Keratinocyte (primary cell): Measurements from ENCODE around the gene KHDRBS1. TPM values are rescaled to one million over a fixed set of nuclear protein-coding genes. Genes with fewer than 3 reads are reported as not detected.

Experiments used
- DNase-seq: peaks from one replicate; pipeline ENCODE4 v3.0.0-alpha.2; 2011; ENCODE audit warnings: low read depth, missing footprints, low spot score
- FAIRE-seq: peaks from 2 replicates; lab custom pipeline; 2011; peaks lifted over from hg19 to GRCh38; lab: Jason Lieb, UNC
- H2AFZ ChIP-seq: 2 replicates; pipeline ENCODE4 v1.6.0; 2012; ENCODE audit warnings: low read length, control low read depth, inconsistent platforms; ENCODE audit not compliant: control insufficient read depth
- H3K27ac ChIP-seq: 2 replicates; pipeline ENCODE4 v1.5.1; 2011; ENCODE audit warnings: low read length; ENCODE audit not compliant: control insufficient read depth, insufficient read depth
- H3K27me3 ChIP-seq: 3 replicates; pipeline ENCODE4 v1.6.0; 2011; ENCODE audit warnings: low read length; ENCODE audit not compliant: control insufficient read depth, insufficient read depth; ENCODE audit errors: extremely low read depth
- H3K36me3 ChIP-seq, 2 experiments: 2 replicates in 1 of 2; 3 replicates in 1 of 2; pipeline ENCODE4 v1.5.1; 2011; ENCODE audit warnings: low read length in 2 of 2, mild to moderate bottlenecking in 1 of 2; ENCODE audit not compliant: control insufficient read depth in 2 of 2, insufficient read depth in 2 of 2; ENCODE audit errors: extremely low read depth in 1 of 2
- H3K4me1 ChIP-seq: 3 replicates; pipeline ENCODE4 v1.5.1; 2011; ENCODE audit warnings: low read length; ENCODE audit not compliant: control insufficient read depth, insufficient read depth; ENCODE audit errors: extremely low read depth
- H3K4me2 ChIP-seq: 3 replicates; pipeline ENCODE4 v1.6.0; 2011; ENCODE audit warnings: low read depth, low read length; ENCODE audit not compliant: control insufficient read depth, insufficient read depth; ENCODE audit errors: extremely low read depth
- H3K4me3 ChIP-seq, 3 experiments: fragments of 200-600 bp in 1 of 3; sonication (generic) in 1 of 3; 2 replicates in 2 of 3; 3 replicates in 1 of 3; pipeline ENCODE4 v1.5.1; 2011 to 2016; ENCODE audit warnings: low read length in 3 of 3, mild to moderate bottlenecking in 3 of 3, control low read depth in 2 of 3, inconsistent platforms in 1 of 3, low read depth in 1 of 3, mixed read lengths in 1 of 3, mixed run types in 1 of 3, moderate library complexity in 1 of 3; ENCODE audit not compliant: control insufficient read depth in 2 of 3, insufficient read depth in 2 of 3; ENCODE audit errors: extremely low read depth in 1 of 3
- H3K79me2 ChIP-seq: 2 replicates; pipeline ENCODE4 v1.6.0; 2012; ENCODE audit warnings: low read length; ENCODE audit not compliant: control insufficient read depth, insufficient read depth
- H3K9ac ChIP-seq: 3 replicates; pipeline ENCODE4 v1.6.0; 2011; ENCODE audit warnings: low read length; ENCODE audit not compliant: control insufficient read depth, insufficient read depth; ENCODE audit errors: extremely low read depth
- H3K9me1 ChIP-seq: 3 replicates; pipeline ENCODE4 v1.6.0; 2011; ENCODE audit warnings: low read length; ENCODE audit not compliant: control insufficient read depth, insufficient read depth; ENCODE audit errors: extremely low read depth
- H3K9me3 ChIP-seq: 2 replicates; pipeline ENCODE4 v1.5.1; 2012; ENCODE audit warnings: low read depth, low read length; ENCODE audit not compliant: control insufficient read depth
- H4K20me1 ChIP-seq: 3 replicates; pipeline ENCODE4 v1.6.0; 2011; ENCODE audit warnings: low read length; ENCODE audit not compliant: control insufficient read depth, insufficient read depth; ENCODE audit errors: extremely low read depth
- EZH2 ChIP-seq: IDR thresholded peaks from one replicate; pipeline ENCODE4 v1.6.1; 2012; ENCODE audit warnings: inconsistent platforms, mild to moderate bottlenecking, low read length, moderate library complexity
- dilution Hi-C: fragments of 300-500 bp; cut with MboI; formaldehyde crosslinking; loops from one replicate; pipeline ENCODE4 v1.7.0; 2020; ENCODE audit warnings: low sequenced_read_pairs; ENCODE audit not compliant: extremely low pct_ligation_motif_present
- polyA plus RNA-seq, 5 experiments: library from polyadenylated mRNA; depleted of rRNA in 3 of 5; stranded (reverse) in 3 of 5; stranded (forward) in 1 of 5; unstranded in 1 of 5; fragments of >200 nt; gene quantifications; 1 replicate in 1 of 5; 2 replicates in 3 of 5; 3 replicates in 1 of 5; pipeline versions ENCODE4 v1.2.1 to v1.2.3, GENCODE V29; 2011 to 2012; ENCODE audit warnings: missing spikeins in 2 of 5, low read depth in 1 of 5, low replicate concordance in 1 of 5
- TF ChIP-seq, protein P1 (sequence below), 3 experiments: IDR thresholded peaks in 1 of 3; conservative IDR thresholded peaks in 1 of 3; optimal IDR thresholded peaks in 1 of 3; 2 replicates in 2 of 3; 3 replicates in 1 of 3; pipeline versions ENCODE3 to v1.5.1; 2011; ENCODE audit warnings: low read length in 3 of 3, mild to moderate bottlenecking in 3 of 3, moderate library complexity in 2 of 3, control low read depth in 1 of 3, inconsistent platforms in 1 of 3; ENCODE audit not compliant: insufficient read depth in 2 of 3; ENCODE audit errors: extremely low read depth in 1 of 3

The KHDRBS1 gene
- polyA plus RNA-seq, 1 donor (not counting 4 experiments of a cell fraction or from before 2014, with no cell fraction given) = 54.7 TPM

DNA sequence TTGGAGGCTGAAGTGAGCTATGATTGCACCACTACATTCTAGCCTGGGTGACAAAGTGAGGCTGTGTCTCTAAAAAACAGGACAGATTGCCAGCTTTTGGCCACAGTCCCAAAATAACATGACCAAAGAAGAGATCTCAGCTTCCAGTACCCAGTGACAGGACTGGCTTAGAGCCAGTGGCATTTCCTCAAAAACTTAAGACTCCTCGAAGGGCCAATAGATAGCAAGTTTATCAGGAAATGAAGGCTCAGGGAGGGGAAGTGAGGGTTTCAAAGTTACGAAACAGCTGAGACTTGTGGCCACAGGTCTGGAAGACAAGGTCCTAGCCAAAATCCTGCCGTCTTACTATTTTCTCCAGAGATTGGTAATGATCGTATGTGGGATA lies 52.8 kb downstream of the KHDRBS1 start:
- peaks cover 3% of the 10 kb centered on the region for H4K20me1 ChIP-seq
- H3K4me3 ChIP-seq = peak overlapping the region in 1 of 3 experiments; percentile 7
- peak; percentile 79 for FAIRE-seq
- H3K36me3 ChIP-seq = peaks cover 0 to 2% of the 10 kb centered on the region in 2 experiments
- H3K9me1 ChIP-seq = no peaks in the 10 kb centered on the region
- H3K27me3 ChIP-seq = no peaks in the 10 kb centered on the region
- dilution Hi-C loops = no loop called here
- H3K27ac ChIP-seq = no peak overlapping the region
- TF ChIP-seq EZH2 = no peak
- TF ChIP-seq, protein P1, sequence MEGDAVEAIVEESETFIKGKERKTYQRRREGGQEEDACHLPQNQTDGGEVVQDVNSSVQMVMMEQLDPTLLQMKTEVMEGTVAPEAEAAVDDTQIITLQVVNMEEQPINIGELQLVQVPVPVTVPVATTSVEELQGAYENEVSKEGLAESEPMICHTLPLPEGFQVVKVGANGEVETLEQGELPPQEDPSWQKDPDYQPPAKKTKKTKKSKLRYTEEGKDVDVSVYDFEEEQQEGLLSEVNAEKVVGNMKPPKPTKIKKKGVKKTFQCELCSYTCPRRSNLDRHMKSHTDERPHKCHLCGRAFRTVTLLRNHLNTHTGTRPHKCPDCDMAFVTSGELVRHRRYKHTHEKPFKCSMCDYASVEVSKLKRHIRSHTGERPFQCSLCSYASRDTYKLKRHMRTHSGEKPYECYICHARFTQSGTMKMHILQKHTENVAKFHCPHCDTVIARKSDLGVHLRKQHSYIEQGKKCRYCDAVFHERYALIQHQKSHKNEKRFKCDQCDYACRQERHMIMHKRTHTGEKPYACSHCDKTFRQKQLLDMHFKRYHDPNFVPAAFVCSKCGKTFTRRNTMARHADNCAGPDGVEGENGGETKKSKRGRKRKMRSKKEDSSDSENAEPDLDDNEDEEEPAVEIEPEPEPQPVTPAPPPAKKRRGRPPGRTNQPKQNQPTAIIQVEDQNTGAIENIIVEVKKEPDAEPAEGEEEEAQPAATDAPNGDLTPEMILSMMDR (optimal IDR thresholded peaks at IDR 0.05 in 1 of 3, IDR thresholded peaks at IDR 0.05 in 1 of 3, conservative IDR thresholded peaks at IDR 0.05 in 1 of 3; ENCODE audit: extremely low read depth in 1 of 3, insufficient read depth in 2 of 3, low read length in 3 of 3) = no peak
- no peaks in the 10 kb centered on the region for H3K9me3 ChIP-seq
- peak overlapping the region; percentile 49 for H3K4me2 ChIP-seq
- H2AFZ ChIP-seq = no peak overlapping the region
- peaks cover 32% of the 10 kb centered on the region for H3K4me1 ChIP-seq
- H3K9ac ChIP-seq = no peak overlapping the region
- H3K79me2 ChIP-seq = no peaks in the 10 kb centered on the region
- DNase-seq = peak; percentile 35

DNA sequence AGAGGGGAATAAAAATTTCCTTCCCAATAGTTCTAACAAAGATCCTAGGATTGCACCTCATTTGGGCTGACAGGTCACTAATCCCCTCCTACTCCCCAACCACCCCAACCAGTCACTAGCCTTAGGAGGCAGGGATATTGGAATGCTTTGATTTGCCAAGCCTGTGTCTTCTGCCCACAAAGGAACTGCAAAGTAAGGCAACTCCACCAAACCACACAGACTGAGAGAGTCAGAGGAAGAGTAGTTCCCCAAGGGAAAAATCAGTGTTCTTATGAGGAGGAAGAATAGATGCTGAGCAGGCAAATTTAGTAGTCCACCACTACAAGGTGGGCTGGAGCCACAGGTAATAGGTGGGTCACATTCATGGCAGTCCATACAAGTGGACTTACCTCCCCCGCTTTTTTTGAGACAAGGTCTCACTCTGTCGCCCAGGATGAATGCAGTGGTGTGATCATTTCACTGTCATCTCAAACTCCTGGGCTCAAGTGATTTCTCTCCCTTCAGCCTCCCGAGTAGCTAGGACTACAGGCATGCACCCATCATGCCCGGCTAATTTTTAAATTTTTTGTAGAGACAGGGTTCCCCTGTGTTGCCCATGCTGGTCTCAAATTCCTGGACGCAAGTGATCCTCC lies 55.4 kb downstream of the KHDRBS1 start:
- DNase-seq = no peak
- no peaks in the 10 kb centered on the region for H3K27me3 ChIP-seq
- H3K4me1 ChIP-seq = peaks cover 32% of the 10 kb centered on the region
- dilution Hi-C loops = no loop called here
- no peak overlapping the region for H2AFZ ChIP-seq
- no peak overlapping the region for H3K4me2 ChIP-seq
- H3K36me3 ChIP-seq = no peaks in the 10 kb centered on the region
- no peaks in the 10 kb centered on the region for H3K9me3 ChIP-seq
- FAIRE-seq = no peak
- no peak overlapping the region for H3K27ac ChIP-seq
- H3K79me2 ChIP-seq = peaks cover 7% of the 10 kb centered on the region
- H3K4me3 ChIP-seq = no peak overlapping the region
- no peak overlapping the region for H3K9ac ChIP-seq
- TF ChIP-seq, protein P1 (optimal IDR thresholded peaks at IDR 0.05 in 1 of 3, IDR thresholded peaks at IDR 0.05 in 1 of 3, conservative IDR thresholded peaks at IDR 0.05 in 1 of 3; ENCODE audit: extremely low read depth in 1 of 3, insufficient read depth in 2 of 3, low read length in 3 of 3) = no peak
- TF ChIP-seq EZH2 = no peak
- no peaks in the 10 kb centered on the region for H4K20me1 ChIP-seq
- H3K9me1 ChIP-seq = no peaks in the 10 kb centered on the region
